ENCODE results near the gene RABGAP1L.

- no peak for TF ChIP-seq CTCF (IDR thresholded peaks at IDR 0.05)
- TF ChIP-seq POLR2AphosphoS5 (IDR thresholded peaks at IDR 0.05) = no peak
Observed at GRCh38 chr1:174997041-174997440, 837.7 kb downstream of the RABGAP1L start.
